HG02571 (cell line): Measurements from ENCODE around the gene PRDM8.

Experiments
- ATAC-seq: cut with Tn5 transposase; IDR thresholded peaks from one replicate; pipeline ENCODE4 v1.9.1; 2021; ENCODE audit warnings: mild to moderate bottlenecking, moderate library complexity; ENCODE audit not compliant: unreplicated experiment

The PRDM8 gene

DNA sequence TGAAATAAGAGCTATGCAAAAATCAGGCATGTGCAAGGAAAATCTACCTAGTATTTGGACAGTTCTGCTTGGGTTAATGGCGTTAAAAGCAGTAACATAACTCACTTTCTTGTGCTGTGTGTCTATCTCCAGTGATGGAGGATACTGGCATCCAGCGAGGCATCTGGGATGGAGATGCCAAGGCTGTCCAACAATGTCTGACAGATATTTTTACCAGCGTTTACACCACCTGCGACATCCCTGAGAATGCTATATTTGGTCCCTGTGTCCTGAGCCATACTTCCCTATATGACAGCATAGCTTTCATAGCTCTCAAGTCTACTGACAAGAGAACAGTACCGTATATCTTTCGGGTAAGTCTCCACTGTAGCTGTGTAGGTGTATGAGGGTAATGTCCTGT lies 2.6 kb downstream of the PRDM8 start:
- no peak for ATAC-seq

DNA sequence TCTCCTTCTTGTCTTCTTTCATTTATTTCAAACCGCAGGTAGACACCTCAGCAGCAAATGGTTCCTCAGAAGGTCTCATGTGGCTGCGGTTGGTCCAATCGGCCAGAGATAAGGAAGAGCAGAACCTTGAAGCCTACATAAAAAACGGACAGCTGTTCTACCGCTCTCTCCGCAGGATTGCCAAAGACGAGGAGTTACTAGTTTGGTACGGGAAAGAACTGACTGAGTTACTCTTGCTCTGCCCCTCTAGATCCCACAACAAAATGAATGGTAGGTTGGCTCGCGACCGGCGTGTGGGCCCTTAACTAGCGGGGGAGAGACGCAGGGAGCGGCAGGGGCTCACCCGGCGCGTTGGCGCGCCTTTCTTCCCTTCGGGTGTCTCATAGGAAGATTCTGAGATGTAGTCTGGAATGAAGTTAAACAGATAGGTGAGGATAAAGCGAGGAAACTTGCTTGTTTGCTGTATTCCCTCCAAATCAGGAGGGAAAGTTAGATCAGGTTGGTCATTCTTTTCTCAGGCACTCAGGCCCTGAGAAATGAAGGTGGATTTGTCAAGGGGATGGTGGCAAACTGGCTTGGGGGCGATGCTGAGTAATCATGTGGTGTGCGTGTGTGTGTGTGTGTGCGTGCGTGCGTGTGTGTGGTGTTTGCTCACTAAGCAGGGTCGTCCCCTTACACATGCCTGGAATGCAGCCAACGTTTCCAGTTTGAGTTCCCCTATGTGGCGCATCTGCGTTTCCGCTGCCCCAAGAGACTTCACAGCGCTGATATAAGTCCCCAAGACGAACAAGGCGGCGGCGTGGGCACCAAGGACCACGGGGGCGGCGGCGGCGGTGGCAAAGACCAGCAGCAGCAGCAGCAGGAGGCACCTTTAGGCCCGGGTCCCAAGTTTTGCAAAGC lies 4.2 kb downstream of the PRDM8 start:
- ATAC-seq, result peak; percentile 19

DNA sequence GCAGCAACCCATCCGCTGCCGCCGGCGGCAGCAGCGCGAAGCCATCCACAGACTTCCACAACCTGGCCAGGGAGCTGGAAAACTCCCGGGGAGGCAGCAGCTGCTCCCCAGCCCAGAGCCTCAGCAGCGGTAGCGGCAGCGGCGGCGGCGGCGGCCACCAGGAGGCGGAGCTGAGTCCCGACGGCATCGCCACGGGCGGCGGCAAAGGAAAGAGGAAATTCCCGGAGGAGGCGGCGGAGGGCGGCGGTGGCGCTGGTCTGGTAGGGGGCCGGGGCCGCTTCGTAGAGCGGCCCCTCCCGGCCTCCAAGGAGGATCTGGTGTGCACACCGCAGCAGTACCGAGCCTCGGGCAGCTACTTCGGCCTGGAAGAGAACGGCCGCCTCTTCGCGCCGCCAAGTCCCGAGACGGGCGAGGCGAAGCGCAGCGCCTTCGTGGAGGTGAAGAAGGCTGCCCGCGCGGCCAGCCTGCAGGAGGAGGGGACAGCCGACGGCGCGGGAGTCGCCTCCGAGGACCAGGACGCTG lies 4.9 kb downstream of the PRDM8 start:
- ATAC-seq, result peak; percentile 85

DNA sequence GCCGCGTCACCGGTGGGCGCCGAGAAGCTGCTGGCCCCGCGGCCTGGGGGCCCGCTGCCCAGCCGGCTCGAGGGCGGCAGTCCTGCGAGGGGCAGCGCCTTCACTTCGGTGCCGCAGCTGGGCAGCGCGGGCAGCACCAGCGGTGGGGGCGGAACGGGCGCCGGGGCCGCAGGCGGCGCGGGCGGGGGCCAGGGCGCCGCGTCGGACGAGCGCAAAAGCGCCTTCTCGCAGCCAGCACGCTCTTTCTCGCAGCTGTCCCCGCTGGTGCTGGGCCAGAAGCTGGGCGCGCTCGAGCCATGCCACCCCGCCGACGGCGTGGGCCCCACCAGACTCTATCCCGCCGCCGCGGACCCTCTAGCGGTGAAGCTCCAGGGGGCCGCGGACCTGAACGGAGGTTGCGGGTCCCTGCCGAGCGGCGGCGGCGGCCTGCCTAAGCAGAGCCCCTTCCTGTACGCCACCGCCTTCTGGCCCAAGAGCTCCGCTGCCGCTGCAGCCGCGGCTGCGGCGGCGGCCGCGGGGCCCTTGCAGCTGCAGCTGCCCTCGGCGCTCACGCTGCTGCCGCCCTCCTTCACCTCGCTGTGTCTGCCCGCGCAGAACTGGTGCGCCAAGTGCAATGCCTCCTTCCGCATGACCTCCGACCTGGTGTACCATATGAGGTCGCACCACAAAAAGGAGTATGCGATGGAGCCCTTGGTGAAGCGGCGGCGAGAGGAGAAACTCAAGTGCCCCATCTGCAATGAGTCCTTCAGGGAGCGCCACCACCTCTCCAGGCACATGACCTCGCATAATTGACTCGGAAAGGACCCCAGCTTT lies 5.6 kb downstream of the PRDM8 start:
- ATAC-seq, result peak; percentile 38

DNA sequence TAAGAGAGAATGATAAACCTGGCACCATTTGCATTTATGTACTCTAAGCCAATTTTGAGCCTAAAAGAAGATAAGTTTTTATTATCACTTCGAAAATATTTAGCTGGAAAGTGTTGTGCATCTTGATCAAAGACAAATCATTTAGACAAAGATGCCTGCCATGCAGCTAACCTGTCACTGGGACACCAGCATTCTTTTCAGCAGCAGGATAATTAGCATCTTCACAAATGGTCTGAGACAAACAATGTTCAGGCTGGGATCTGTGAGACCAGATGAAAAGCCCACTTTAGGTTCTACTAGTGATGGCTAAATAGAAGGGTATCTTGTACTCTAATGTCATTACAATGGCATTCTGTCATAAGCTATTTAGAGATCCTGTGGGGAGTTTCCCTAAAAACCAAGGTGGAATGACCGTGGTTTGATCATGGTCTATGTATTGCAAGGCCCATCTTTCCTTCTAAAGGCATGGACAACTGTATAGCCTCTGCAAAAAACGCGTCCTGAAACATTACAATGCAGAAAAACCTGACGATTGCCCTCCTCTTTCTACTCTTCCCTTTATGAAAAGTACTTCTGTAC lies 7.2 kb downstream of the PRDM8 start:
- ATAC-seq, result no peak

DNA sequence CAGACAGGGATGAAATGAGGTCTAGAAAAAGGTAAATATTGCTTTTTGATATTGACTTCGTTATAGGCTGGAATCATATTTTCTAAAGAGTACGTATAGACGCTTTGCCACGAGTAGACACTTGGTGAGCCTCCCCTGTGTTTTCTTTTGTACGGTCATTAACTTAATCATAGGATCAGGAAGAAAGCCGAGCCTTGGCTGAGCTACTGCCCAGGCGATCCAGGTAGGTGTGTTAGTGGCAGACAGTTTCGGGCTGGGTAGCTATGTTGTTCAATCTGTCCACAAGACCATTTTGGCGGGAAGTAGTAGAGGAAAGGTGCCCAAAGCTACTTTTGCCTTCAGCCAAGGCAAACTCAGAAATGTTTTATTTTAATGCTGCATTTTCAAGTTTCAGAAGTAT lies 8.8 kb downstream of the PRDM8 start:
- ATAC-seq, result no peak

DNA sequence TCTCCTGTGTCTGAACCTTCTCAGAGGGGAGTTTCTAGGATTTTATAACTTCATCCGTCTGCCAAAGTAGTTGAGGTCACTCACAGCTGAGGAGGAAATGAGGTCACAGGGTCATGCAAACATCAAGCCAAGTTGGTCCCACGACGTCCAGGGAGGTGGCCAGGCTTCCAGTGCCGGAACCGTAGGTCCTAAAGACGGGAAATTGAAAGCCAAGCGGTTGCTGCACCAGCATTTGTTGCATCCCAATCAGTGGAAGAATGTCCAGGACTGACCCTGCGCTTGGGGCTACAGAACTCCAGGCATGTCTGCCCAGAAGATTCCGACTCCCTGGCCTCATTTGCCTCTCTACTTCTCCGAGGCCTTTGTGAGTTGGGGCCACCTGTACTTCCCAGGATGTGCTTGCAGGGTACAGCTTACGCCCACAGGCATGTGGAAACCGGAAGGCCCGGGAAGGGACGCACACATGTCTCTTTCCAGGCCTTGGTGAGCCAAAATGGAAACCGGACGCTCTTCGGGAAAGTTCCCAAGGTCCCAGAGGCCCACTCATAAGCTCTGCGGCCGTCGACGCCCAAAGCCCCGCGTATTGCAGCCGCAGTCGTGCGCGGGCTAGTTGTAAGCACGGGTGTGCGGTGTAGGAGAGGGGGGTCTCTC lies 9.3 kb downstream of the PRDM8 start:
- no peak for ATAC-seq

DNA sequence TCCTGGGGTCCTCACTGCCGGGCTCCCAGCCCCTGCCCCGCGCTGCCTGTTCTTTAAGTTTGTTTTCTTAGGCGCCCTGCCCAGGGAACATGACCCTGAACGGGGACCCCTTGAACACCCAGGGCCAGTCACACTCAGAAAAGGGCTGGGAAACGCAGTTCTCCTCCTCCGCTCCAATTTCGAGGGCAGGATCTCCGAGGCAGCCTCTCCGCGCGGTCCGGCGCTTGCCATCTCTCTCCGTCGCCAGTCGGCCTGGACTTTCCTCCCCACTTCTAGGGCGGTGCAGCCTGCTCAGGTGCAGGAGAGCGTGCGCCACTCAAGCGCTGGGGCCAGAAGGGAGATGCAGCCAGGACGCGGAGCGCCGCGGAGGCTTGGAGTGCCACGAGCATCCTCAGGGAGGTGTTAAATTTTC lies 9.9 kb downstream of the PRDM8 start:
- no peak for ATAC-seq

DNA sequence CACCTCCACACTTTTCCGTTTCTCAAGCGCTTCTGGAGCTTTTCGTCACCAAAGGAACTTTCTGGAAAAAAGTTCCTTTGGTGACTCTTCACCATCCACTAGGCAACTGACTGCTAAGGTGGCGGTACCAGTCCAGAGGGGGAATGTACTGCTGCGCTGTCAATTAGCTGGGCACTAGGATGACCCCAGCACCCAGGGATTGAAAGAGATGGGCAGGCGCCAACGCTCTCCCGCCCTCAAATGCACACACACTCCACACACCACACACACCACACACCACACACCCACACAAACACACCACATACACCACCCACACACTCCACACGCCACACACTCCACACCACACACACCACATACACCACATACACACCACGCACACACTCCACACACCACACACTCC lies 10.4 kb downstream of the PRDM8 start:
- no peak for ATAC-seq

DNA sequence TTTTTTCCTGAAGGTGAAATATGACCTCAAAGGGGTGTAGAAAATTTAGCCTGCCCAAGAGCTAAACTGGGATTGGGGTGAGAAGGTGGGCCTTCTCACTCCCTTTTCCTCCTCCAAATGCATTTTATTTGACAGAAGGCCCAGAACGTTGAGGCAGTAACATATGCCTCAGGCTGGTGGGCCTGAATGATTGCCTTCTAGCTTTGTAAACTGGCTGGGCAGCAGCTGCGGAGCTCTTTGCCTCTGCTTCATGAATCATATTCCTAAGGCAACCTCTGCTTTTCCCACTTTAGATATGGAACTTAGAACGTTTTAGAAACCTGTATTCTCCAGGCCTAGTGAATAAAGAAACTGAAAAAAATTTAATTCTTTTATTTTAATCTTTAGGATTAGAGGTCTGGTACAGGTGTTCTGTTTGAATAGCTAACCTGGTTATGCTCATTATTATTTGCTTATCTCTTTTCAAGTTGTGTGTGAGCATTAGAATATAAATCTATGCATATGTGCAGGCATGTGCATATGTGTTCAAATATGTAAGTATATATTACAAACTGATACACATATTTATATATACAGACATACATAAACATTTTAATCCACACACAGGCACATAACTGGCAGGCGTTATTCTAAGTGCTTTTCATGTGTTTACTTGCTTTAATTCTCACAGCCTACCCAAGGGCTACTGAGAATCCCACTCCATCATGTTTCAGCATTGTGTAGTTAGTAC lies 11.5 kb downstream of the PRDM8 start:
- ATAC-seq, result no peak

DNA sequence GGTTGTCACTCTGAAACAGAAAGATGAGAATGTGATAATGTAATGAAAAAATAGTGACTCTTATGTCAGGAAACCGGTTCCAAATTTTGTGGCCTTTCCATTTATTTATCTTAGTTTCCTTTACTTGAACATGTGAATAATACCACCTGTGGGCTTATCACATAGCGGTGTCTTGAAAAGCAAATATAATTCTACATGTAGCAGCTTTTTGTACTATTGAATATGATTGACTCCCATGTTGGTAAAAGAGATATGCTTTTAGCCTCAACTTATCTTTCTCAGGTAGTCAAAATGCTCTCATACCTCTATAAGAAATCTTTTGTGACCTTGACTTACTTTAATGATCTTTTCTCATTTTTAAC lies 12.0 kb downstream of the PRDM8 start:
- no peak for ATAC-seq

DNA sequence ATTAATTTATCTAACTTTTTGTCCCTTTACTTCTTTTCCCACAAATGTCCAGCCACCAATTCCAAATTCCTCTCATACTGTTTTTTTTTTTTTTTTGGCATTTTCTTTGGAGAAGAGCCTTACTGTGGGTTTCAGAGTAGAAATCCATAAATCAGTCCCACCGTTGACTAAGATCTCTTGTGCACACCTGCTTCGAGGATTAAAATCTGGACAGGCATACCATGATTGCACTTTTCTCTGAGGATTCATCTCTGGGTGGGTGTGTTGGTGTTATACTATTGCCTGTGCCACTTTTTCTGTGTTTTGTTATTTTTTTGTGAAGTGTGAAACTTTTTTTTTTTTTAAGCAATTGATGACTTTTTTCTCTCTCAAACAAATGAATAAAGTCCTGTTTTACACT lies 13.2 kb downstream of the PRDM8 start:
- ATAC-seq, result no peak

DNA sequence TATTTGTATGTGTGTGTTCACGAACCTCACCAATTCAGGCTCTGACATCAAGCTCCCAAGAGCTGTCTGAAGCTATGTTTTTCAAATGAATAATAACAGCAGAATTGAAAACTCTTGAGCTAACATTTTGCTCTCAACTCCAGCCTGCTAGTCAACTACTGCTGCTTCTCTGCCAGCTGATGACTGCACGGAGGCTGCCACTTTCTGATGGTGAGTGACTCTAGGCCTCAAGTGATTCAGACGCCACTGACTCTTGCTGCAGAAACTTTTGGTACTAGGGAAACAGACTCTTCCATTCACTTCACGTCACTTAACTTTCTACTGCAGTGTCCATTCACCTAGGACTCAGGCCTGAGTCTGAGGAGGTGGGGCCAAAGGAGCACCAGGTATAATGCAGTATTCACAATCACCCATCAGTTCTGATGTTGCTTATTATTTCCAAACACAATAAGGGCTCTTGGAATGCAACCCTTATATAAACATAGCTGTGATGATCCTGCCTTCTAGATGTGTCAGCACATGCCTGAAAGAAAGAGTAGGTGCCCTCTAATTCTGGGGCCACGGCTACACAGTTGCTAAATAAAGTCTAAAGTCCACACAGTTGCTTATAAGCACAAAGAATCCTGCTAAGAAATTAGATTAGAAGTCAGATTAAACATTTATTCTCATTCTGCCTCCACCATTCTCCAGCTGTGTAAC lies 16.0 kb downstream of the PRDM8 start:
- ATAC-seq, result no peak

DNA sequence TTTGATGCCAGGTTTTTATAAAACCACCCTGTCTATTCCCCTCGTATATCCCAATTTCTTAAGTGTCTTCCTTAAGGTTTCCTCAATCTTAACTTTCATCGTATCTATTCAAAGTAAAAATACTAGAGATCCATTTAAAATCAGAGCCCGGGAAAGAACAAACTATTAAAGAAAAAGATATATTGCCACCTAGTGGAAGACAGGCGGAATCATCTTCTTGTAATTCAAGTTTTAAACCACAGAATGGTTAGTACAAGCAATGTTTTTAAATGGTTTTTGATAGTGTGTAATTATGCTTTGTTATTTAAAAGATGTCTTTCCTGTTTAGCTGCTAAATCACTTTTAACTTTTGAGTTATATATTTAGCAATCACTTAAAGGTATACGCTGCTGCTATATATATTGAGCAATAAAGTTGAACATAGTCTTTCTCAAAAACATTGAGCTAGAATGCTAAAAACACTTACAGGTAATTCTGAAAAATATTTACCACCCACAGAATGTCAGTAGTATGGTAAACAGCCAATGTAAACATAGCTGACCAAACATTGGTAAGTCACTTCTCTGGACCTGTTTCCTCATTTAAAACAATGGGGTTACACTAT lies 18.2 kb downstream of the PRDM8 start:
- ATAC-seq, result no peak

DNA sequence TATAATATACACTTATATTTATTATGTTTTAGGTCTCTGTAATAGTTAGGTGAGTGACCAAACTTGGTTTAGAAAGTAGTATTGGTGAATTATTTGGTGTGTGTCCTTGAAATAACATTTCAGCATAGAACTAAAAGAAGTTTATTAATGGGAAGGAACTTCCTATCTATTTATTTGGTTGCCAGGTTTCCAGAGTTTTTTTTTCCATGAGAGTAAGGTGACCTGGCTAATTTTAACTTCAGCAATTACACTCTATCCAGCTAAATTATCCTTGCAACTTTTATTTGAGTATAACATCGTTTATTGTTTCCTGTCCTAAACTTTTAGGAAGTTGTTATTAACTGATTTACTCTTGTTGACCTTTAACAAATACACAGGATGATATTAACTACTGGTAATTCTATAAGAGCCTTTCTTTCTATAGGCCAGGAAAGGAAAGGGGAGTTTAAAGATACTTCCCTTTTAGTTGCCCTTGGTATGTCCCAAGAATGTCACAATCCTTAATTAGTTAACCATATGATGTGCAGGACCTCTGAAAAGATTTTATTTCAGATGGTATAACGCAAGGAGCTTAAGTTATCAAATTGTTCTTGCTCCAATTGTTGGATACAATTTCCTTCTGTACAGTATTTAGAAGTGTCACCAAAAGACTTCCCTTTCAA lies 18.9 kb downstream of the PRDM8 start:
- no peak for ATAC-seq

DNA sequence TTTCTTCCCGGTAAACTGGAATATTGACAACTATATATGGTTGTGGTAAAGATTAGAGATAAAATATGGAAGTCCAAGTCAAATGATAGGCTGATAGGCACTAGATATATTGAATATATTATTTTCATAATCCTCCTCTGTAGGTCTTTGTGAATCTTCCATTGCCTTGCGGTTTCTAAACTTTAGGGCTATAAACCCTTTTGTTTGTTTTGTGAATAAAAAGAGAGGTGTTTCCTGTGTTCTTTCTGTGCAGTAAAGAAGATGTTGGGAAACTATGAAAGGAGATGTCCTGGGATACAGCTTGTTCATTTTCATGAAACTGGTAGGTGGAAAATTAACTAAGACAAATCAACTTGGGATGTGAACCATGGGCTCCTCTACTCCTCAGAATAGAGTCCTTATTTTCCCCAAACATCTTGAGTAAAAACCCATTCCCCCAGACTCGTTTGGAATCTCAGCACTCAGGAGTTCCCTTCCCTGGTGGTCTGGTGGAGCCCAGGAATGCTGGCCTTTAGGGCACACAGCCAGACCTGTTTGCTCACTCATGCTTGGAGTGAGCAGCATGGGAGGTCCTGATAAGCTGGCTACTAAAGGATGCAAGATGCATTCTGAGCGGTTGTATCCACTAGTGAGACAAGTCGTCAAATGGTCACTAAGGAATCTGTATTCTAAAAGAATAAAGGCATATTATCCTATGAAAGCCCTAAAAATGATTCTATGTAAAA lies 22.2 kb downstream of the PRDM8 start:
- ATAC-seq, result no peak

DNA sequence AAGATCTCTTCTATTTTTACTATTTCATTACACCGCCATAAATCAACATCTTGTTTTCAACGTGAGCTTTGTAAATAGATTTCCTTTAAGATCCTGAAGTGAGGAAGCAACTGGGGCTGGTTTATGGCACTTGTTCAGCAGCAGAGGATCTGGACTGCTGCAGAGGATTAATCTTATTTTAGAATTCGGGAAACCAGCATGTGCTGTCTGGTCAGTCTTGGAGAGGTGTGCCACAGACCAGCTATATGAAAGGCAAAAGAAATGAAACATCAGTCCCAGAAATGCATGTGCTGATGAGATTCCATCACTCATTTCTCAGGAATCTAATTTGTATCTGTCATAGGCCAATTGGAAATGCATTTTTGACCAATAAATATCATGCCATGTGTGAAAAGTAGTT lies 23.4 kb downstream of the PRDM8 start:
- no peak for ATAC-seq

DNA sequence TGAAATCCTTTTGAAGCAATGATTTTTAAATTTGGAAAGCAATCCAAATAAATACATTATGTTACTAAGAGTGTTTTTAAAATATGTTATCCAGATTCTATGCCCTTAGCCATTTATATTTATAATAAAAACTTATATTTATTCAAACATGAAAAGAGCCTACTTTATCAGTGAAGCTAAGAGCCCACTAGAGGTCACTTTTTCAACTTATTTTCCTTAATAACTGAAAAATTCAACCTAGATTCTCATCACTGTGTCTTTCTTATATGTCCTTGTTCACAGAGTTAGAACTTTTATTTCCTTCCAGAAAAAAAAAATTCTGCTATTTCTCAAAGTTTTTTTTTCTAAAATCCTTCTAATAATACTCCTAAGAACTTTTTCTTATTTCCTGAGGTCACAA lies 23.9 kb downstream of the PRDM8 start:
- no peak for ATAC-seq
